ENCODE measurements around the gene MTUS2.

MTUS2 gene

GRCh38 chr13:29038700-29039099, 218.6 kb downstream of the MTUS2 start:
- Histone ChIP-seq H4K20me1 (ENCODE audit: insufficient read depth, low read length) (no peaks in the 10 kb centered on the region), H2AFZ (ENCODE audit: low read depth, low read length) (no peak overlapping the region), H3K79me2 (ENCODE audit: insufficient read depth, low read length) (no peaks in the 10 kb centered on the region), H3K27me3 (ENCODE audit: insufficient read depth, low read length, poor library complexity) (no peaks in the 10 kb centered on the region), H3K4me1 (ENCODE audit: insufficient read depth, low read length) (no peaks in the 10 kb centered on the region), H3K4me3 (ENCODE audit: low read depth in 1 of 2, low read length in 2 of 2) (no peak overlapping the region), H3K9ac (ENCODE audit: low read depth, low read length) (no peak overlapping the region), H3K27ac (ENCODE audit: low read length) (no peak overlapping the region), H3K9me3 (ENCODE audit: insufficient read depth, low read length, severe bottlenecking) (no peaks in the 10 kb centered on the region), H3K4me2 (ENCODE audit: insufficient read depth, low read length) (no peak overlapping the region), H3K36me3 (ENCODE audit: insufficient read depth, low read length) (no peaks in the 10 kb centered on the region)
- no peak for TF ChIP-seq CTCF (IDR thresholded peaks at IDR 0.05; ENCODE audit: borderline replicate concordance, extremely low read depth, low read length, poor library complexity, severe bottlenecking)
- no peak for TF ChIP-seq EZH2 (IDR thresholded peaks at IDR 0.05; ENCODE audit: borderline replicate concordance, low read depth, low read length, severe bottlenecking)
- ATAC-seq (ENCODE audit: insufficient read depth, low read depth) (no peak), DNase-seq (no peak)

GRCh38 chr13:29039212-29039611, 219.1 kb downstream of the MTUS2 start:
- no peak overlapping the region for H2AFZ ChIP-seq (ENCODE audit: low read depth, low read length)
- H3K4me1 ChIP-seq (ENCODE audit: insufficient read depth, low read length): no peaks in the 10 kb centered on the region
- H3K27me3 ChIP-seq (ENCODE audit: insufficient read depth, low read length, poor library complexity): no peaks in the 10 kb centered on the region
- ATAC-seq (ENCODE audit: insufficient read depth, low read depth) (no peak), DNase-seq (no peak)
- H3K79me2 ChIP-seq (ENCODE audit: insufficient read depth, low read length): no peaks in the 10 kb centered on the region
- no peak overlapping the region for H3K4me2 ChIP-seq (ENCODE audit: insufficient read depth, low read length)
- no peak for TF ChIP-seq EZH2 (IDR thresholded peaks at IDR 0.05; ENCODE audit: borderline replicate concordance, low read depth, low read length, severe bottlenecking)
- no peak for TF ChIP-seq CTCF (IDR thresholded peaks at IDR 0.05; ENCODE audit: borderline replicate concordance, extremely low read depth, low read length, poor library complexity, severe bottlenecking)
- H3K9ac ChIP-seq (ENCODE audit: low read depth, low read length): no peak overlapping the region
- H3K9me3 ChIP-seq (ENCODE audit: insufficient read depth, low read length, severe bottlenecking): peaks cover under 1% of the 10 kb centered on the region
- no peaks in the 10 kb centered on the region for H4K20me1 ChIP-seq (ENCODE audit: insufficient read depth, low read length)
- no peak overlapping the region for H3K27ac ChIP-seq (ENCODE audit: low read length)
- no peaks in the 10 kb centered on the region for H3K36me3 ChIP-seq (ENCODE audit: insufficient read depth, low read length)
- no peak overlapping the region for H3K4me3 ChIP-seq (ENCODE audit: low read depth in 1 of 2, low read length in 2 of 2)

GRCh38 chr13:29046588-29046987, 226.4 kb downstream of the MTUS2 start:
- TF ChIP-seq EZH2 (IDR thresholded peaks at IDR 0.05; ENCODE audit: borderline replicate concordance, low read depth, low read length, severe bottlenecking): no peak
- TF ChIP-seq CTCF (IDR thresholded peaks at IDR 0.05; ENCODE audit: borderline replicate concordance, extremely low read depth, low read length, poor library complexity, severe bottlenecking): no peak
- Histone ChIP-seq H3K27me3 (ENCODE audit: insufficient read depth, low read length, poor library complexity) (no peaks in the 10 kb centered on the region), H2AFZ (ENCODE audit: low read depth, low read length) (no peak overlapping the region), H3K4me2 (ENCODE audit: insufficient read depth, low read length) (no peak overlapping the region), H3K27ac (ENCODE audit: low read length) (no peak overlapping the region), H3K9me3 (ENCODE audit: insufficient read depth, low read length, severe bottlenecking) (peaks cover 12% of the 10 kb centered on the region), H3K79me2 (ENCODE audit: insufficient read depth, low read length) (no peaks in the 10 kb centered on the region), H3K4me3 (ENCODE audit: low read depth in 1 of 2, low read length in 2 of 2) (no peak overlapping the region), H3K9ac (ENCODE audit: low read depth, low read length) (no peak overlapping the region), H4K20me1 (ENCODE audit: insufficient read depth, low read length) (no peaks in the 10 kb centered on the region), H3K4me1 (ENCODE audit: insufficient read depth, low read length) (no peaks in the 10 kb centered on the region), H3K36me3 (ENCODE audit: insufficient read depth, low read length) (no peaks in the 10 kb centered on the region)
- no peak for ATAC-seq (ENCODE audit: insufficient read depth, low read depth)
- no peak for DNase-seq

GRCh38 chr13:29049524-29049923, 229.4 kb downstream of the MTUS2 start:
- H3K27me3 ChIP-seq (ENCODE audit: insufficient read depth, low read length, poor library complexity): no peaks in the 10 kb centered on the region

More at GRCh38 chr13:29049524-29049923, 229.4 kb downstream of the MTUS2 start:
- TF ChIP-seq EZH2 (IDR thresholded peaks at IDR 0.05; ENCODE audit: borderline replicate concordance, low read depth, low read length, severe bottlenecking): no peak
- no peak for TF ChIP-seq CTCF (IDR thresholded peaks at IDR 0.05; ENCODE audit: borderline replicate concordance, extremely low read depth, low read length, poor library complexity, severe bottlenecking)
- no peak overlapping the region for H3K9ac ChIP-seq (ENCODE audit: low read depth, low read length)
- no peak overlapping the region for H2AFZ ChIP-seq (ENCODE audit: low read depth, low read length)
- H3K9me3 ChIP-seq (ENCODE audit: insufficient read depth, low read length, severe bottlenecking): peaks cover 17% of the 10 kb centered on the region
- no peaks in the 10 kb centered on the region for H3K4me1 ChIP-seq (ENCODE audit: insufficient read depth, low read length)
- H3K4me3 ChIP-seq (ENCODE audit: low read depth in 1 of 2, low read length in 2 of 2): no peak overlapping the region
- H3K79me2 ChIP-seq (ENCODE audit: insufficient read depth, low read length): no peaks in the 10 kb centered on the region
- no peaks in the 10 kb centered on the region for H3K36me3 ChIP-seq (ENCODE audit: insufficient read depth, low read length)
- no peak for DNase-seq
- H4K20me1 ChIP-seq (ENCODE audit: insufficient read depth, low read length): no peaks in the 10 kb centered on the region
- no peak overlapping the region for H3K4me2 ChIP-seq (ENCODE audit: insufficient read depth, low read length)
- H3K27ac ChIP-seq (ENCODE audit: low read length): no peak overlapping the region
- ATAC-seq (ENCODE audit: insufficient read depth, low read depth): no peak

All from DND-41 (cell line).